UCSD-AML1 (cell line): Measurements from ENCODE around the gene BABAM2.

Experiments used
- DNase-seq: peaks from one replicate; lab custom pipeline; 2025; ENCODE audit not compliant: unreplicated experiment; lab: John Stamatoyannopoulos, UW

Gene BABAM2

DNA sequence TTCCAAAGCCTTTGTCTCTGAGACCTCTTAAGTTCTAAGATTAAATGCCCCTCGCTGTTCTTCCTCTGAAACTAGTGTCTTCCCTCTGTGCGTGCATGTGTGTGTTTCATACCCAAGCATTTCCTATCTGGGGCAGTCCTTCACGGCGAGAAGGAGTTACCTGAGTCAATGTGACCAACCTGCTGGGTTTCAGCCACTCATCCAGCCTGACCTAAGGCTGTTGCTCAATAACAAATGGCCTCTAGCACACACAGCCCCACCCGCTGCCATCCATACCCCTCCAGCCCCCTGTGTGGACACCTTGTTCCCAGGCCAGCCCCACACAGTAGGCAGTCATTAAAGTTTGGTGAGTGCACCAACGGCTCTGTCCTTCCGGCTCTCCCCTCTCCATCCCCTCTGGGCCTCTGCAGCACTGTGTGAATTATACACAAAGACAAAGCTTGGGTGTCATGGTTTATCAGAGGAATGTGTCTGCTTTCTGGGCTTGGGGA is 448.3 kb downstream of the BABAM2 start:
- DNase-seq = no peak

DNA sequence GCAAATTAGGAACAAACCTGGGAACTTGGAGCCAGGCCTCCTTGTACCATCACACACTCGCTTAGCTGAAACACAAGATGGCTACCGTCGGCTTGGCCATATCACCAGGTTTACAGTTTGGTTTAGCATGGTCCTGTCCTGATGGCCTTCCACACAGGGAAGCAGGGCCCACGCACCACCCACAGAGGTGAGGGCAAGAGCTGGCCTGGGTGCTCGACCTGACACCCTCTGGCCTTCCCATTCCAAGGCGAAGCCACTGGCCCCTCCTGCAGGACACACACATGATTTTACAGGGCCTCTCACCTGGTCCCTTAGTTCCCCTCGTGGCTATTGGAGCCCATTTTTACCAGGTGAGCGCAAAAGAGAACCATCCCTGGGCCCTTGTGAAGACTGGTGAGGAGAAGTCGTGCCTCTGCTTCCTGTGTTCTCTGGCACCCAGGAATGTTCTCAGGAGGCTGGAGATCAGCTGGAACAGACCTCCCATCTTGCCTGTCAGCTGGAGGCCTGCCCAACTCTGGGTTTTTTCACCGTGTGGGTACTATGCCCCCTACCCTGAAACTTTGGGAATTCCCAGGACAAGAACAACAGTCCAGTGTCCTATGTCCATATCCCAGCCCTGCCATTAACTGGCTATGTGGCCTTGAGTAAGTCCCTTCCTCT is 449.1 kb downstream of the BABAM2 start:
- no peak for DNase-seq

DNA sequence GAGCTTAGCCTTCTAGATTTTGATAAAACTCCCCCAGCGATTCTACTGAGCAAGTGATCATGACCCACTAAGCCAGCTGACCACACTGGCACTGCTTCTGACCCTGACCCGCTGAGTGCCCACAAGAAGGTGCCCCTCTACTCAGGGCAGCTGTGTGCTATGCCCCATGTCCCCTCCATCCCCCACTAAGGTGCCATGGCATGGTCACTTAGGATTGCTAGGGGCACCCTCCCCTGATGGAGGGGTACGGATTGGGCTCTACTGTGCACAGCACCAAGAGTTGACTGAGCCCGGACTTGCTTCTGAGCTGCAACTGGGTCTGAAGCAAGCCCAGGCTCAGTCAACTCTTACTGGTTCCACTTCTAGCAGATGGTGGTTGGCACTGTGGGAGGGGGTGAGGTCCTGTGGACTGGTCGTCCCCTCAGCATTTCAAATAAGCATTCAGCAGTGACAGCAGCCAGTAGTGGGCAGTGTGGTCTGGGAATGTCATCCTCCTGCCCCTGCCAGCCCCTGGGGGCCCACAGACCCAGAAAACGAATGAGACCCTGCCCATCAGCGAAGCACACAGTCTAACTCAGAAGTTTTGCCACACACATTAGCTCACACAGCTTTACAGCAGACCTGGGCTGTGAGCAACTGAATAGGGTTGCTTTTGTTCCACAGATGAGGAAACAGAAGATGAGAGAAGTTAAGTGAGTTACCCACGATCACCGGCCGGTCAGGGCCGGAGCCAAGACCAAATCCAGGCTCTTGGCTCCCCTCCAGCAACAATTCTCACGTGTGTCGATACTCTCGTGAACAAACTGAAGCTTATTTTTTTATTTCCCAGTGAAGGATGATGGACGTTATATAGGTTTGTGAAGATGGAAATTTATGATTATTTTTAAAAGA is 450.0 kb downstream of the BABAM2 start:
- no peak for DNase-seq

DNA sequence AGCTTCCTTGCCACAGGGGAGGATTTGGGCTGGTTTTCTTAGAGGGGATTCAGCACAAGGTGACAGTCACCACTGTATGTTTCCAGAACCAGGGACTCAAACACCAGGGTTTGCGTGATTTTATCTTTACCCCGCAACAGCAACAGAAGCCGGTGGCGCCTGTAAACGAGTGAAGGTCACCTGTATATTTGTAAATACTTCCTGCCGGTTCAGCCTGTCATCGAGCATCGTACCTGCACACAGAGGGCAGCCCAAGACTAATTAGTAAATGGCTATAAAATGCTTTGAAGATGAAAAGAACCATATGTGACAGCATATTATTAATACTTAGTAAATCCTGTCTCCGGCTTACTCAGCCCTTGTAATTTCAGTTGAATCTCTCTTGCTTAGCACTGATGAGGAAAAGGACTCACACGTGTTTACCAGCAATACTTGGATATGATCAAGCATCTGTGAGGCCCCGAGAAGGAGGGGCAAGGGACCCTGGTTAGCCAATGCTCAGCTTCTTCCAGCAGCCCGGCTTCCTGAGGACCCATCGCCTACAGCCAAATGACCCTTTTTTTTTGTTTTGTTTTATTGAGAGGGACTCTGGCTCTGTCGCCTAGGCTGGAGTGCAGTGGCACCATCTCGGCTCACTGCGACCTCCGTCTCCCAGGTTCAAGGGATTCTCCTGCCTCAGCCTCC is 450.8 kb downstream of the BABAM2 start:
- no peak for DNase-seq

DNA sequence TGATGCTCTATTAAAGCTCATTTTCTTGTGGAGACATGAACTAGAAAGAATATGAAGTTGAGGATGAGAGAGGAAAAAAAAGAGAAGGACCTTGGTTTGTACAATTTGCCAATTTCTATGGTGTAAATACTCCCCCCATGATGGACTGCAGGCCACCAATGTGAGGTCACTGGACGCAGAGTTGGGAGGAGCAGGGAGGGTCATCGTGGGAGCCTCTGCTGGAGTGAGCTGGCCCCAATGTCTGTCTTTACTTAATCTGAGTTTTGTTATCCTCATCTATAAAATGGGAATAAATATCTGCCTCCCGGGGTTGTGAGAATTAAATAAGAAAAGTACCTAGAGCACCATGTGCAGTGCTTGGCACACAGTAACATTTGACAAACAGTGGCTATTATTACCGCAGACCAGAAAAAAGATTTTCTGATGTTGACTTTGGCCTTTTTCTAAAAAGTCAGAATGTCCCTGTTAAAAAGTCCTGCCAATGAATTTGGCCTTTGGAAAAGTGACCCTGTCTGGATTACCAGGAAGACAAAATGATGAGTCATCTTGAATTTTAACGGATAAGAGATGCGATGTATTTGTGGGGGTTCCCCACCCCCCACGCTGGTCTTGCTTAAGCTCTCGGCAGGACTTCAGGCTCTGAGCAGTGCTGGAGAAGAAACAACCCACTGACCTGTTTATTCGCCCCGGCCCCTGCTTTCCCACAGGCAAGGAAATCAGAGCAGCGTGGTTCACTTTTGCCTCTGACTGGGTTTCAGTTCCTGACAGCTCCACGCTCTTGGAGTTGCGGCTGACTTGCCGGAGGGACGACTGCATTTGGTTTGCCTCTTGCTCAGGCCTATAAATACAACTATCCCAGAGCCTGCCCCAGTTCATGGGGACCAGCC is 451.8 kb downstream of the BABAM2 start:
- no peak for DNase-seq

DNA sequence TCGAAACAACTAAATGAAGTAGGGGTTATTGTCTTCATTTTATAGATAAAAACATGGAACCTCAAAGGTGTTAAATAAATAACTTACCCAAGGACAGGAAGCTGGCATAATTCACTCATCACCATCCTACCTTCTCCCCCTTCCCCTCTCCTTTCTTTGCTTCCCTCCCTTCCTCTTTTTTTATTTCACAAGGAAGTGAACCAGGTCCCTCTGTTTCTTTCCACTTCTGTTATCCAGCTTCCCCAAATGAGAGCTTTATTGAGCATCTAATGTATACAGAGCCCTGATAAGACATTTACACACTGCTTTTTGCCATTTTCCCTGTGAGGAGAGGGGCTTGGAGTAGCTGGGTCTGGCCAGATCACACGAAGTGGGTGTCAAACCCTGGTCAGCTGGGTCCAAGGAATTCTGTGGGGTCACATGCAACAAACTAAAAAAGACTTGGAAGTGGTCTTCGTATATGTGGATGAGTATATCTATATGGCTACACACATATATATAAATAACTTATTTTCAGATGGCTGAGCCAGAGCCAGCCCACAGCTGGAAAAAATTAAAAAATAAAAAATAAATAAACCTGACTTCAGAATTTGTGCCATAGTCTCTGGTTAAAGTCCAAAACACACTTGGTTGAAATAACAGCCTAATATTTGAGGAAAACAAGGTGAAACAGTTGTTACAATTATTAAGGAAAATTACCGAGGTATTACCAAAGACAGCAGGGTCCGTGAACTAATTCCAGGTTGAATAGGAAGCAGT is 452.8 kb downstream of the BABAM2 start:
- no peak for DNase-seq

DNA sequence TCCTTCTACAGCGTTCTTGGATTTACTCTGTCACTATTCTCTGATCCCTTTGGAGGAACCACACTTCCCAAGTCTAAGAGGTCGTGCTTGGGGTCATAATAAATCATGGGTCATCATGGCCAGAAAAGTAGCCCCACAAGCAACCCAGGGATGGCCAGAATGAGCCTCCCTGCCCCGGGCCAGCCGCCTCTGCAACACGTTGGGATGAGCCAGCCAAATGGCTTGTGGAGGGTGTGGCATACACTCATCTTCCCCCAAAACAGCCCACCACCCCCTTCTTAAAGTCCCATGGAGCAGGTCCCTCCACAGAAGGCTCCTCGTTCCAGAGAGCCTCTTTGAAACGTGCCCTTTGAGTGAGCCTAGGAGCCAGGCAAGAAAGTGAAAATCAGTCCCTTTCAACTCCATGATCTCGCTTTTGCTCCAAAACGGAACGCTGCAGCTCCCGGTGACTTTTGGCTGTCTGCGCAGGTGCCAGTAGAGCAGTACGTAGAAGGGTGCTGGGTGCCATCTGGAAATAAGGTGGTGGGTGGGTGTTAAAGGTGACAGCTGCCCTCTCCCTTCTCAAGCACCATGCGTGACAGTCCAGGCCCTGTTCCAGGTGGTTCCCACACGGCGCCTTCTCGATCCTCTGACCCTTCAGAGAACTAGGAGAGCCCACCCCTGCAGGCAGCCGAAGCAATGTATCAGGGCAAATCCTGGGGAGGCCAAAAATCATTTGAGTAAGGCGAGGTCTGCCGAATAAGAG is 453.6 kb downstream of the BABAM2 start:
- no peak for DNase-seq

DNA sequence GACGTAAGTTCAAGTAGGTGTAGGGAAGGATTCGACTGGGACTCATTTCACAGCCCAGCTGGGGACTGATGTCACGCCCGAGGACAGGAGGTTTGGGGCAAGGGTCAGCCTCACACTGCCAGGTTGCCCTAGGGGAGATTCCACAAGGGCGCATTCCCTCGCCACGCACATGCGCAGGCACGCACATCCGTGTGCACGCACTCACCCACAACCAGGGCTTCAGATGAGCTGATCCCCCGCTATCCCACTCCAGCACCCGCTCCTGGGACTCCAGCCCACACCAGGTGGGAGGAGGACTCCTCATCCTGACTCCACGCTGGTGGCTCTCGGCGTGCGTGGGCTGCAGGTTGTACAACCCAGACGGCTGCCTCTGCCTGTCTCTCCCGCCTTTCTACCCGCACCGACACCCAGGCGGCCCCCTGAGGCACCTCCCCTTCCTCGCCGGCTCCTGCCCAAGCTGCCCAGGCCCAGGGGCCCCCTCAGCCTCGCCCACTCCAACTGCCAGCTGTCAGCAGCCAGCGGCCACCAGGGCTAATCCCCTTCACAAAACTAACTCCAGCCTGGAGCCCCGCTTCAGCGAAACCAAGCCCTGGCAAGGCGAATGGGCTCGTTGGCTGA is 454.3 kb downstream of the BABAM2 start:
- DNase-seq = no peak

DNA sequence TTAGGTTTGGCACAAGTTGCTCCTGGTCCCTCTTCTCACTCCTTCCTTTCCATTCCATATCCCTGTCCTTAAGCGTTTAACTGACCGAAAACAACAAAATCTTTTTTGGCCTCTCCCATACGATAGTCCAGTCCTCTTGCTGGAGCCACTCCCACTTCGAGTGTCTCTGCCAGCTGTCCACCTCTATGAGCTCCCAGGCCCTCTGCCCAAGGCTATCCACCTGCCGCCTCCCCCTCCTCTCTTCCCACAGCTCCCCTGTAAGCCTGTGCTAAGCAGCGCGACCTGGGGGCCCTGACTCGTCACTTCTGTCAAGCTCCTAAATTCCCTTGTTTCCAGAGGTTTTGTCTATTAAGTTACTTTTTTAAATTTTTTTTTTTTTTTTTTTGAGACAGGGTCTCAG is 455.1 kb downstream of the BABAM2 start:
- no peak for DNase-seq

DNA sequence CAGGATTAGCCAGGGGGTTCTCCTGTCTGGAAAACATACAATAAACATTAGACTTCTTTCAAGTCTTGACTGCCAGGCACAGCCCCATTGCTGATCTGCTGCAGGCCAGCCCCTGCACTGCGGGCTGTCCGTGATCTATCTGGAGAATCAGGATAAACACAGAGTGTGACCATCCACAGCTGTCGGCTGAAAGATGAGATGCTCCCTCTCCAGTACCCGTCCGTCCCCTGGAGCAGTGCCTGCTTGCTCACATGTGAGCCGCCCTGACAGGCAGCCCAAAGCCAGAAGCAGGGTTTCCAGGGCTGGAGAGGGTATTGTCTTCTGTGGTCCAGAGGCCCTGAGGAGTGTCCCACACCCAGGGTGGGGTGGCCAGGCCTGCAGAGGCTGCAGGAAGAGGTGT is 456.1 kb downstream of the BABAM2 start:
- no peak for DNase-seq

DNA sequence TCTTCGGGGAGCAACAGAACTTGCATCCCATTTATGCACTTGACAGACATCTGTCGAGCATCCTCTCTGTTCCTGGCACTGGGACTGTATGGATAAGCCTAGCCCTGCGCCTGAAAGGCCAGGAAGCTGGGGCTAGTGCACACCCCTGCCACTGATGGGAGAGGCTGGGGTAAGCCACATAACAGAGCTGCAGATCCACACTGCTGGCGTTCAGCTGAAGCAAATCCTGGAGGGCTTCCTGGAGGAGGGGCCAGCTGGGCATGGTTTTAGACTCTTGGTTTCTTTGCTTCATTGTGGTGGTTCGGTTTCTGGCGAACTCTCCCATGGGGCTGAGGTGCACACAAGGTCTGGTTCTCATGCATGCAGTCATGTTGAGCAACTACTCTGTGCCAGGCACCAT is 456.7 kb downstream of the BABAM2 start:
- no peak for DNase-seq

DNA sequence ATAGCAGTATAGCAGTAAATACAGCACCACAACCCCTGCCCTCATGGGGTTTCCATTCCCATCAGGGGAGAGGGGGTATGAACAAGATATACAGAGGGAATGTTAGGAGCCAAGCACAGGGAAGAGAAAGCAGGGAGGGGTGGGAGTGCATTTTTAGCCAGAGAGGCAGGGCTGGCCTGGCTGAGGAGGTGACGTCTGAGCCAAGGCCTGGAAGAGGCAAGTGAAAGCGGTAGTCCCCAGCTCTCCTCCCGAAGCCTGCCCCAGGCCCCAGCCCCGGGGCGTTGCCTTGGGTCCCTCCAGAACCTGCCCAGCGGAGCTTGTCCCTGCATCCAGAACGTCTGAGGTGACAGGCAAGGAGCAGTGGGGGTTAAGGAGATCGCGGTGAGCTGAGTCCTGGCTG is 457.1 kb downstream of the BABAM2 start:
- DNase-seq = no peak

DNA sequence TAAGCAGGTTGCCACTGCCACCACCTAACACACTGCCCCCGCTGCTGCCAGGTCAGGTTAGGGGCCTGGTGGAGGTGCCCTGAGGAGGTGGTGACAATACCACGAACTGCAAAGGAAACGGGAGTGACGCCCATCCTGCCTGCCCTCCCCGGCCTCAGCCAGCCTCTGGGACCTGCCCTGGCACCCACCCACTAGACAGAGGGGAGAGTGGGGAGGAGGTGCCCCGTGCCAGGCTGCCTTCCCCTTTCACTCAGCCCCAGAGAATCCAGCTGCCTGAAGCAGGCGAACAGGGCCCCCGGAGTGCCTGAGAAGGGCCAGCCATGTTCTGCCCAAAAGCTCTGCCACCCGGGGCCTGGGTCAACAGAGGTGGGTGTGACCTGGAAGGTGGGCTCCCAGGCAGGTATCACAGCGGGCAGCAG is 457.6 kb downstream of the BABAM2 start:
- DNase-seq = peak; percentile 74

DNA sequence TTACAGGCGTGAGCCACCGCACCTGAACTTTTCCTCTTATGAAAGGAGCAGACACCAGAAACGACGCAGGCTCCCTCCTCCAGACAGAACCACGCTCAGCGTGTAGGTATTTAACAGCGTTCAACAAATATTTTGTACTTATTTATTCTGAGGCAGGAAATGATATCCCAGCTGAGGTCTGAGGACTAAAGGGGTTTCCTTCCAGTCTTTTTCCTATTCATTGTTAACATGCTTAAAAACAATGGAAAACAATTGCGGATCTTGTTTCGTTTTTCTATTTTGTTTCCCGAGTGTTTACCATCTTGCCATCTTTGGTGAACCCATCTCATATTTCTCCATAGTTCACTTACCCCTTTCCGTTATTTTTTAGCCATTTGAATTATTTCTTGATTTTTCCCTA is 458.4 kb downstream of the BABAM2 start:
- DNase-seq = no peak

DNA sequence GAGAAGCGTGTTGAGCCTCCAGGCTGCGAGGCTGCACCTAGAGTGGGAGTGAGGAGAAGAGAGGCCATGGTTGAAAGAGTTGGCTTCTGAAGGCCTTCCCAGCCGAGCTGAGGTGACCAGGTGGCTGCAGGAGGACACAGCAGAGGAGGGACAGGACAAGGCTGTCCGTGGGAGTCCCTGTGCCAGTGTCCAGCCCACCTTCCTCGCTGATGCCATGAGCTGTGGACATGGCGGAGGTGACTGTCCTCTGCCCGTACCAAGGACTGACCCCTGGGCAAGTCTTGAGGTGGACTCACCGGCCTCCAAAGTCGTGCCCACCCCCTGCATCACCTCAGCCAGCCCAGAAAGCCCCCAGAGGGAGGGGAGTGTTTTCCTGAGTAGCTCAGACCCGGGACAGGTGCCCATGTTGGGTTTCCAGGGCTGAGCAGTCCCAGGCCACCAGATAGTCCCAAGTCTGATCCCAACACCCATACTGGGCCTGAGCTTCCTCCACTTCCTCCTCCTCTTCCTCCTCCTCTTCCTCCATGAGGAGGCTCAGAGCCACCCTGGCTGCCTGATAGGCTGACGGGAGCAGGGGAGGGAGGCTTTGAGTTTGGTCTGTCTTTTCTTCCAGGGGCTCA is 459.1 kb downstream of the BABAM2 start:
- no peak for DNase-seq

DNA sequence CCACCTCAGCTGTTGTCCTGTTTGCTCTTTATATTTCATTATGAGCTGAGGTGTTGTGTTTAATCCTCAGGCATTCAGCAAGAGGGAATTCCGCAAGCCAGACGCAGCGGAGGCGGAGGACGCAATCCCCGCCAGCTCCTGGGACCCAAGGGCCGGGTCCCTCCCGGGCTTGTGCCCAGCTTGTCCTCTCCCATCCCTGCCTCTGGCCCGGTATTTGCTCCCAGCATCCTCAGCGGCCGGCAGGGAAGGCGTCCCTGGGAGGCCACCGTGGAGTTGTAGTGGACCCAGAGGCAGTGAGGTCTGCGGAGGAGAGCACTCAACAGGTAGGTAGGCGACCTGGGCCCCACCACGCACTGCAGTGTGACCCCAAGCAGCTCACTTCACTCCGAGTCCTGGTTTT is 459.7 kb downstream of the BABAM2 start:
- no peak for DNase-seq

DNA sequence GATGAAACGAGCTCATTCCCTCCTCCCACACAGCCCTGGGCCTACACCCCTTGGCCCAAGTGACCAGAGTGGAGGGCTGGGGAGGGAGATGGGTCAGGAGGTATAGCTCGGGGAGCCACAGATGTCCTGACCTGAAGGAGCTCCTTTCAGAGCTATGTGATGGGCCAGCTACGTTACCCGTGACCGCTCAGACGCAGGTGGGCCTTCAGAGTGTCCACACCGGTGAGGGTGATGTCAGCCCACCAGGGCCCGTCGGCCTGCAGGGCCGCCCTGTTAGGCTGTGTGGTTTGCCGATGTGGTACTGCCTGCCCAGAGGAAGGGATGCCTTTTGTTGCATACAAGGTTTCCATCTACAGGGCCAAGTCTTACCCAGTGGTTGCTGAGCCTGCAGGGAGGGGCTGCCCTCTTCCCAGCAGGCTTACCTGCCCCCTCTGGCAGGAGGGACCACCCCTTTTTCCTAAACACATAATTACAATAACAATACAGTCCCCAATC is 460.3 kb downstream of the BABAM2 start:
- no peak for DNase-seq

DNA sequence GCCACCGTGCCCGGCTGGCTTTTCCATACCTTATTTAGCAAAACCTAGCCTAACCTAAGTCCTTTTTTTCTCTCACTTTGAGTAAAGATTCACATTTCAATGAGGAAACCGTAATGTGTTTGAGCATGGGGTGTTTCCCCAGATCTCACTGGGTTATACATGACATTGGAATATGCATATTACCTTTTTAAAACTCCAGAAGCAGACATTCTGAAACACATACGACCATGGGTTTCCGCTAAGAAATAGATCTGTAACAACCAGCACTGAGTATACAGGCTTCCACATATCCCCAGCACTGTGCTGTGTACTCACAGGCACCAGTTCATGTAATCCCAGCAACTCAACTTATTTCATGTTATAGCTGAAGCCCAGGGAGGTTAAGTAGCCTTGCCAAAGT is 461.1 kb downstream of the BABAM2 start:
- no peak for DNase-seq
